ENCODE data around the gene LRRN3.

DNA sequence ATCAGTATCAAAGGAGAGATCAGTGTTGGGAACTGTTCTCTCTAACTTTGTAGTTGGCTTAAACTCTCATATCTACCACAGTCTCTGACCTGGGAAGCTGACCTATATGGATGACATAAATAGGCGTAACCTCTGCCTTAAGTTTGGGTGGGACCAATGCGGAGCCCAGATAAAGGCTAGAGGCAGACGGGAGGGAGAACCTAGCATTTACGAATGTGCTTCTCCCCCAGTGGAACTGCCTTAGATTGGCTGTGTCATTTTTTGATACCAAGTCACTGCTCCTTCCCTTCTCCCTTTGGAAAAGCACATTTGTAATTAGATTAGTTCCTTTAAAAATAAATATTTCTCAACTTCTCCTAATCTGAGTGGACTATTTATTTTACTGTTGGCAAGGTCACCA, 23.7 kb upstream of the LRRN3 start:
- TF ChIP-seq POLR2AphosphoS5 (IDR thresholded peaks at IDR 0.05; ENCODE audit: borderline replicate concordance, low read depth, low read length): no peak
- TF ChIP-seq EZH2 (IDR thresholded peaks at IDR 0.05): no peak
- no peak for TF ChIP-seq FOXP2 (optimal IDR thresholded peaks at IDR 0.05; ENCODE audit: control extremely low read depth, extremely low read length, insufficient read depth)
